Measurements from ENCODE around the gene UBR2. TPM values are rescaled to one million over a fixed set of nuclear protein-coding genes. Genes with fewer than 3 reads are reported as not detected.
"Not testable (repeated sequence)": the region's sequence is repeated elsewhere in the genome, so short reads cannot be mapped to it uniquely, and the experiment has no call there.

The UBR2 gene
- total RNA-seq, 1 donor from 2014 or later = 33.9 TPM

DNA sequence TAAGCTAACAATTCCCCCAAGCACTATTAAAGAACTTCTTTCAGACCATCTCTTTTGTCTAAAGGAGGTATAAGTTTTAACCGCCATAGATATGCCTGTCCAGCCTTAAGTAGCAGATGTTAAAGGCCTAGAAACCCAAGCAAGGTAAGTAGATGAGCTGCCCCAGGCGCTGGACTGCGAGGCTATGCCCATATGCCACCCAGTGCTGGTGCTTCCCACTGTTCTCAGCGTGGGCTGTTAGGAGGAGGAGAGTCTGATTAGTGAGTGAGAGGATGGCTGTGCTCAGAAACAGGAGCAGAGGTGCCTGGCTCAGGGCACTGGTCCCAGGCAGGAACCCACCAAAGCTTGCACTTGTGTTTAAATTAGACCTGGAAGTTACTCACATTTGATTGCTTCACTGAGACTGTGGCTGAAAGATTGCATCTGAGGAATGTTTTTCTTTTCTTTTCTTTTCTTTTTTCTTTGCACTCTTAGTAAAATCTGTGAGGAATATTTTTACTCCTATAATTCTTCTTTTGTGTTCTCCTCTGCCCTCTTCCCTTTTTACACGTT is 126.4 kb downstream of the UBR2 start:
- intact Hi-C loops (cut with micrococcal nuclease) = no loop called here

- intact Hi-C loops (cut with micrococcal nuclease) = no loop called here
Measured at GRCh38 chr6:42690872-42691271, 127.0 kb downstream of the UBR2 start.

DNA sequence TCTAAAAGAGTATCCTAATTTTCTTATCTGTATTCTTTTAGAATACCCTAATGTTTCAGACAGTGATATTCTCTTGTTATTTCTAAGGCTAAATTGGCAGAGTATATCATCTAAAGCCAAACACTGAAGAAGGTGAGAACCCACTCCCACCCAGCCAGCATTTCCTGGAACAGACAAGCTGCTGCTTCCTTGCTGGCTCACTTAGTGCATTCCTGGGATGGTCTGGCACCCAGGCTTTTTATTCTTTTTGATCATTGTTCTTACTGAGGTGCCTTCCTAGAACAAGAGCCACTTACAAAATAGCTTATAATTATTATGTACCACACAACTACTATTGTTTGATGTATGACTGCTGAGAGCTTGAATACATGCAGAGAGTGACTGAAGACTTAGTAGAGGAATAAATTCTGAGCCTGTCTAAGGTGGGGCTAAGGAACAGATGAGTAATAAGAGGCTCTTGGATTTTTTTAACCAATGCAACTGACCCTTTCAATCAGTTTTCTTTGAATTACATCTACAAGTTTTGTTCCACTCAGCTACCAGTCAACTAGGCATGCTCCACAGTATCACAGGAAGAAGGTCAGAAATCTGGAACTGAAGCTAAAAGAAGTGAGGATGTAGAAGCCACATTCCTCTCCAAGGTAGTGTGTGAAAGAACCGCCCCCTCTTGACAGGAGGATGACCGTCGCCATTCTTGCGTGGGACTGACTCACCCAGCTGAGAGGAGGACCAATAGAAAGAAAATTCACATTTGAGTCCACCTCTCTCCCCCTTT is 128.5 kb downstream of the UBR2 start:
- intact Hi-C loops (cut with micrococcal nuclease) = no loop called here

DNA sequence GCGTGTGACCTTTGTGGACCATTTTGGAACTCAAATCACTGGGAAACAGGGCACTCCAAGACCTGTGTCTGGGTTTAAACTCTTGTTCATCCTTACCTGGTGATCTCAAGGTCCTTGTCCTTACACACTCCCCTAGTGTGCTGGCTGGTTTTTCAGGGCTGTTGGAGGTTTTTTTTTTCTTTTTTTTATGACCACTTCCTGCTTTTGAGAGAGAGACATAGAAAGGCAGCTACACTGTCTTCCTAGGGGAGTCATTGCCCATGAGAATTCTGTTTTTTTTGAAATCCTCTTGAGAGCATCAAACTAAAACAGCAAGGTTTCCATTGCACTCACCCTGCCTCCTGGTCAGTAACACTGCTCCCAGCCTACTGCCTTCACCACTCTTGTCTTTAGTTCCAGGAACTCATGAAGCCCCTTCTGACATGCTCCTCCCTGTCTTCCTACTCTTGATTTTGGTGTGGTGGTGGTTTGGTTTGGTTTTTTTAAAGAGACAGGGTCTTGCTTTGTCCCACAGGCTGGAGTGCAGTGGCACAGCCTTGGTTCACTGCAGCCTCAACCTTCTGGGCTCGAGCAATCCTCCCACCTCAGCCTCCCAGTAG is 130.0 kb downstream of the UBR2 start:
- intact Hi-C loops (cut with micrococcal nuclease) = loop anchor here (1.0 kb wide), 1 partner anchor 32 kb away; no protein-coding TSS in a partner anchor

DNA sequence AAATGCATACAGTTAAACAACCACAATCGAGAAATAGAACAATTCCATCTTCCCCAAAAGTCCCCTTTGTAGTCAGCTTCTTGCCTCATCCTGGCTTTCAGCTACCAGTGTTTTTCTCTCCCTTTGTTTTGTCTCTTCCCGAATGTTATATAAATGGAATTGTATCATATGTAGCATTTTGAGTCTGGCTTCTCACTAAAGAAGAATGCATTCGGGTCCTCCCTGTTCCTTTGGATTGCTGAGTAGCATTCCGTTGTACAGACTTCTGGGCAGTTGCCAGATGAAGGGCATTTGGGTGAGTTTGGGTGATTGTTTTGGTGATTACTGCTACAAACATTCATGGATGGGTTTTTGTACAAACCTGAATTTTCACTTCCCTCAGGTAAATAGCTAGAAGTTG is 130.8 kb downstream of the UBR2 start:
- intact Hi-C loops (cut with micrococcal nuclease) = no loop called here

DNA sequence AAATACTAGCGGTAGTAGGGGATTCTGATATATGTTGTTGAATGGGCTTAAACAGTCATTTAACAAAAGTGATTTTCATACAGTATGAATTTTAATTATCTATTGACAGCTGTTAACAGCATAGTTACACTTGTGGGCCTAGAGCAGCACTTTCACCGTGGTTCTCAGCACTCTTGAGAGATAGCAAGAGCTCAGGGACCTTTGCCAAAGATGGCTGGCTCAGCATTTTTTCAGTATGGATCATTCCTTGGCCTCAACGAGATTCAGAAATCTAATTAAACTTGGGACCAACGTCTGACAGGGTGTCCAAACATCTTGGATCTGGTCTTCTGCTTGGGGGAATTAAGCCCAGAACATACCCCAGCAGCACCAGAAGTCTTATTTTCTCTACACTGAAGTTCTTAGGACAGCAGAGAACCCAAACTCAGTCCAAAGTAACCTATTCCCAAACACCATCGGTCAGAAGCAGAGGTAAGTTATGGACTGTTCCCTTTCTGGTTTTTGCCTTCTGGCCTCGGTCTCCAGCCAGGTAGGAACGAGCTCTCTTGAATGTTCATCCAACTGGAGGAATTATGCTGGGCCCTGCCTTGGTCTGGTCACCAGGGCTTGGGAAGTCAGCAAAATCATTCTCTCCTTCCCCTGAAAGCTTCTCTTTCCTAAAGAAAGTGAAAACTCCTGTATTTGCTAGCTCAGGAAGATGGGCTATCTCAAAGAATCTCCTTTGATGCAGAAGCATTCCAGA is 132.9 kb downstream of the UBR2 start:
- intact Hi-C loops (cut with micrococcal nuclease) = no loop called here

GRCh38 chr6:42697268-42697655 is 133.4 kb downstream of the UBR2 start:
- intact Hi-C loops (cut with micrococcal nuclease) = no loop called here

- intact Hi-C loops (cut with micrococcal nuclease) = no loop called here
Measured at GRCh38 chr6:42698217-42698616, 134.4 kb downstream of the UBR2 start.

DNA sequence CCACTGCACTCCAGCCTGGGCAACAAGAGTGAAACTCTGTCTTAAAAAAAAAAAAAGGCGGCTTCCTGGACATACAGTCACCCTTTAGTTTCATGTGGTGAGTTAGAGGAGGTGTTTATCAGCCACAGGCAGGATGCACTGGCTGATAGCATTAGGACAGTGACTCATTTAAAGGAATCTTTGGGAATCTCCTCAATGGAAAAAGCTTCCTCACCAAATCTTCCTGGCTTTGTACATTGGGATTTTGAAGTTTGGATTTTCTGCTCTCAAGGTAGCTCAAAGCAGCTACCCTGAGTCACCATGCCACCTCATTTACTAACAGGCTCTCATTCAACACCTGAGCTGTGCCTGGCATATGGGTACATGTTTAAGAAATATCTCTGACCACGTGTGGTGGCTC is 138.4 kb downstream of the UBR2 start:
- intact Hi-C loops (cut with micrococcal nuclease) = no loop called here

DNA sequence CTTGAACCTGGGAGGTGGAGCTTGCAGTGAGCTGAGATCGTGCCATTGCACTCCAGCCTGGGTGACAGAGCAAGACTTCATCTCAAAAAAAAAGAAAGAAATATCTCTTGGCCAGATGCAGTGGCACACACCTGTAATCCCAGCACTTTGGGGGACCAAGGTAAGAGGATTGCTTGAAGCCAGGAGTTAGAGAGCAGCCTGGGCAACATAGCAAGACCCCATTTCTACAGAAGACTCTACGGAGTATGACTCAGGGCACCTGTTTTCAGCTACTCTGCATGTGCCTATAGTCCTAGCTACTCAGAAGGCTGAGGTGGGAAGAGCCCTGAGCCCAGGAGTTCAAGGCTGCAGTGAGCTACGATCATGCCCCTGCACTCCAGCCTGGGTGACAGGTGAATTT is 139.0 kb downstream of the UBR2 start:
- intact Hi-C loops (cut with micrococcal nuclease) = not testable (repeated sequence)

DNA sequence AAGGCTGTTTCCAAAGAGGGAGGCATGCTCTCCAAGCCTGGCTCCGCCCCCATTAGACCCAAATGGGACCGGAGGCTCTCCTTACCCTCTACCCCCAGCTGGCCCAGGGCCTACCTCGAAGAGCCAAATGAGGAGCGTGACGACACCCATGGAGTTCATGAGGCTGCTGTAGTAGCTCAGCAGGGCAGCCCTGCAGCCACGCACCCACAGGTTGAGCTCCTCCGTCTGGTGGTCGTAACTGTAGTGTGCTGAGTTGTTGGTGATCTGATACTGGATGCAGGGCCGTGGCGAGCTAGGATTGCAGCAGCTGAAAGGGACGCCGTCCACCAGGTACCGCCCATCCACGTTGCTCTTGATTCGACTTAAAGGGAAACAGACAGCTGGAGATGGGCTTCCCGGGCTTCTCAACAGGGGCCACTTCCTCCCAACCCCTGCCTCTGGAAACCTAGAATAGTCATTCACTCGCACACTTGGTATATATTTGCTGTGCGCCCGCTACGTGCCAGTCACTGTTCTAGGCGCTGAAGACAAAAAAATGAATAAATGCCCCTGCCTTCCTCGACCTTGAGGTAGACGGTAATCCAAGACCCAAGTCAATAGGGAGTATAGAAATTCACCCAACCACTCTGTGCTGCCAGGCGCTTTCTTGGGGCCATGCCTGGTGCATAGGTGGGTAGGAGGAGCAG is 140.6 kb downstream of the UBR2 start:
- intact Hi-C loops (cut with micrococcal nuclease) = no loop called here

DNA sequence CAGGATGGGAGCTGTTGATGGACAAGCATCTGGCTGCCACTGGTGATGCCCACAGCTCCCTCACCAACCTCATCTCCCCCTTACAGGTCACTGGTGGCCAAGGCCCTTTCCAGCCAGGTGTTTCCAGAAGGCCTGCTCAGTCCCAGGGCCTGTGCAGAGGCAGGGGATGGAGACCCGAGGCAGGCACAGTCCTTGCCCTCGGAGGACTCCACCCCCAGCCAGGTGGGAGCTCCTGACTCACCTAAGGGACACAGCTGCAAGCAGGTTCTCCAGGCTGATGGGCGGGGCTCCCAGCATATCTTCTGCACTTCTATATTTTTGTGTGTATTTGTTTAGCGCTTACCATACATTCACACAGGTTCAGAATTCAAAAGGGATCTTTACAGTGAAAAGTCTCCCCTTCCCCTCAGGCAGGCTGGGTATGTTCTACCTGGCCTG is 141.1 kb downstream of the UBR2 start:
- intact Hi-C loops (cut with micrococcal nuclease) = no loop called here

GRCh38 chr6:42707595-42707994 is 143.8 kb downstream of the UBR2 start:
- intact Hi-C loops (cut with micrococcal nuclease) = no loop called here

GRCh38 chr6:42708096-42708495 is 144.3 kb downstream of the UBR2 start:
- intact Hi-C loops (cut with micrococcal nuclease) = no loop called here

DNA sequence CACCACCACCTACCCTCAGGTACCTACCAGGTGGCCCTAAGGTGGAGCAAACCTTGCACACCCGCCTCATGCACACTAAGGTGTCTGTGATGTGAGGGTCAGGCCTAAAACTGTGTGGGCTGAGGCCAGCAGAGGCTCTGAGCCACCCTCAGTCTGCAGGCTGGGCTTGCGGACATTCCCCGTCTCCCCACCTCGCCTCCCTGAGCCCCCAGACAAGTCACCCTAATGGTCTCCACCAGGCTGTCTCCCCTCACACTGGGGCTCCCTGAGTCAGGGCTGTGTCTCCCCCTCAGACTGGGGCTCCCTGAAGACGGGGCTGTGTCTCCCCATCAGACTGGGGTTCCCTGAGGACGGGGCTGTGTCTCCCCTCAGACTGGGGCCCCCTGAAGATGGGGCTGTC is 146.0 kb downstream of the UBR2 start:
- intact Hi-C loops (cut with micrococcal nuclease) = no loop called here

DNA sequence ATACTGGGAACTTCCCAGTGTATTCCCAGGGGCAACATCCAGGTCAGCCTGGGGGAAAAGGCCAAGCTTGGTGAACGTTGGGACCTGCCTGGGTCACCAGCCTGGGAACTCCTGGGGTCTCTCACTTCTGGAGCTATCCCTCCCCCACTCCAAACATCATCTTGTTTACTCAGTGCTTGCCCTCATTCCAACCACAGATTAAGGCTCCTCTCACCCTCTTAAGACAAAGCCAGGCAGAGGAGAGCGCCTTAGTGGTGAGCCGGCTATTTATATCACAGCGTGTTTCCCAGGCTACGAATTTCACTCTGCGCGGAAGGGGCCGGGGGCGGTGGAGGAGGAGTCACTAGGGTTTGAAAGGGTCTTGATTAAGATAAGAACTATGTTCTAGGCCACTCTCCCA is 146.5 kb downstream of the UBR2 start:
- intact Hi-C loops (cut with micrococcal nuclease) = no loop called here

DNA sequence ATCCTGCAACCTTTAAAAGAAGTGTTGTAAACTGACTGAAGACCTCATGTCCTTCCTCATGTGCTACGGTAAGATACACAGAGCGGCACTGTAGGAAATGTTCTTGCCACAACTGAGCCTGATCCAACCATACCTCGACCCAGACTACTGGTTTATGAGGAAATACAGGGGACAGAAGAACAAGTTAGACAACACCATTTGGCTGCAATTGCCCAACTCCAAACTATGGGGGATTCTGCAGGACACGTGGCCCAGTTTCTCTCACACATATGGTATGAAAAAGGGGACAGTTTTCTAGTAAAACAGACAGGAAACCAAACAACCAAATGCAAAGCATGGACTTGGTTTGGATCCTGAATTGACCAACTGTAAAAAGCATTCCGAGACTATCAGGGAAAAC is 148.1 kb downstream of the UBR2 start:
- intact Hi-C loops (cut with micrococcal nuclease) = no loop called here

- intact Hi-C loops (cut with micrococcal nuclease) = no loop called here
Measured at GRCh38 chr6:42714098-42714761, 150.4 kb downstream of the UBR2 start.

DNA sequence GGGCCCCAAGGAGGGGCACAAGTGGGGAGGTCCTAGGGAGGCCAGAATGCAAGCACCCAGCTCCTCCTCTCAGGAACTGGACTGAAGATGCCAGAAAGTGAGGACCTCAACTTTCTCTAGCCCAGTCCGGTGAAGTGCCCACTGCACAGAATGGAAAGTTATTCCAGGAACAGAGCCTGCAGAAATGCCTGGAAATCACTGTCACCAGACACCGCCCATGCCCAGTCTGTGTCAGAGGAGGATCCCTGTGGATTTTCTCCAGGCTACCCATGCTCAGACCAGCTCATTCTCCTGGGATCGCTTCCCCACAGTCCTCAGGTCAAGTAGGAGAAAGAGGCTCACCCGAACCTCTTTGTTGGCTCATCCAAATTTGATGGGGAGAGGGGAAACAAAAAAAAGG is 152.0 kb downstream of the UBR2 start:
- intact Hi-C loops (cut with micrococcal nuclease) = no loop called here

DNA sequence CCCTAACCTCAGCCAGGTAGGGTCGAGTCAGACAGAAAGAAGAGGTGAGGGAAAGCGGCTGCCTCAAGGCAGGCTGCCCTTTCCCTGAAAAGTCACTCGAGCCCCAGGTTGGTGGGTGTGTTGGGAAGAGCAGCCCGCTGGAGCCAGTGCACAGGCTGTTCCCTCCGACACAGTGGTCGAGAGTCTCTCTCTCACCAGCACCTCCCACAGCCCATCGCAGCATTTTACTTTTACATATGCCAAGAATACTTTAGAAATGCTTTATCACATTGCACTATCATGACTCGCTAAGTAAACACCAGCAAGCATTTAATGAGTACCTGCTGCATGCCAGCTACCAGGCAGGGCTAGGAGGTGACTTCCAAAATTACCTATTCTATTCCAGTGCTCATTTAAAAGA is 156.9 kb downstream of the UBR2 start:
- intact Hi-C loops (cut with micrococcal nuclease) = no loop called here

DNA sequence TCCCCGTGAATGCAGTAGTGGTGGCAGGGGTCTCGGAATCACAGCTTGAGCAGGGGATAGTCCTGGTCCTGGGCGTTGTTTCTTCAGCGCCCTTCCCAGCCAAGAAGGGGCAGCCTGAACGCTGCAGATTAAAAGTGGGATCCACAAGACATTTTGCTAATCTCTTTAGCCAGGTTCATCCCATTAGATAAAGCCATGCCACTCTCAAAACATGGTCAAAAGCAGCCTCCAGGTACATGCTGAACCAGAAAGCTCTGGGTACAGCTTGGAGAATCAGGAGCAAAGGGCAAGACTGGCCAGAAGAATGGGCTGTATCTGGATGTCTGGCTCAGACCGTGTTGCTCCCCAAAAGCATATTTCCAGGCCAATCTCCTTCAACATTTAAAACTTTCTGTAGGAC is 158.7 kb downstream of the UBR2 start, which contains the start of gene PRPH2:
Gene PRPH2, minus strand, starts transcription at position 101 of the 400 bp plus-strand sequence. CDS start 263 bp downstream, outside the sequence.
- intact Hi-C loops (cut with micrococcal nuclease) = no loop called here

Data from T-helper 1 cell treated with Interleukin-12 subunit alpha and Interleukin-12 subunit beta and Interleukin-4 antibody, amounts not matched to agents 30 ng/mL and 1 ng/mL, for 36 hours (primary cell).